22Rv1 (cell line): ENCODE measurements around the gene LCN9.

Experiments
- ZFX ChIP-seq: fragments of 450-650 bp; IDR thresholded peaks from 2 replicates; pipeline ENCODE4 v1.6.1; 2017; ENCODE audit warnings: antibody characterized with exemption, borderline replicate concordance
- TF ChIP-seq, protein P1 (sequence below): fragments of 450-650 bp; IDR thresholded peaks from 2 replicates; pipeline ENCODE4 v1.5.1; 2017; ENCODE audit warnings: mild to moderate bottlenecking

DNA sequence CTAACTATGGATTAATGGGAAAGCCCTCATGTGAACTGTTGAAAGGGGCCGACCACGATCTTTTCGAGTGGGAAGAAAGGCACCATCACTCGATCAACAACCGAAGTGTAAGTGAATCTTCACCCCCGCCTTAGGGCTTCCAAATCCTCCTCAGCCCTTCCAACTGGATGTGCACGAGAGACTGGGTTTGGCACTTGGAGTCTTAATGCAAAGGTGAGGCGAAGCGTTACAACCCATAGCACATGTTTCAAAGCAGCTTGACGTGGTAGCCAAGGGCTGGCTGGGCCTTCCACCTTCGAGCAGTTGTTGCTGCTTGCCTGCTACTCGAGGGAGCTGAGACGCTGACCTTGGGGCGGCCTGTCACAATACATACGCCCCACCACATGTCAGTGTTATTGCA, 5.7 kb upstream of the LCN9 start:
- TF ChIP-seq, protein P1, sequence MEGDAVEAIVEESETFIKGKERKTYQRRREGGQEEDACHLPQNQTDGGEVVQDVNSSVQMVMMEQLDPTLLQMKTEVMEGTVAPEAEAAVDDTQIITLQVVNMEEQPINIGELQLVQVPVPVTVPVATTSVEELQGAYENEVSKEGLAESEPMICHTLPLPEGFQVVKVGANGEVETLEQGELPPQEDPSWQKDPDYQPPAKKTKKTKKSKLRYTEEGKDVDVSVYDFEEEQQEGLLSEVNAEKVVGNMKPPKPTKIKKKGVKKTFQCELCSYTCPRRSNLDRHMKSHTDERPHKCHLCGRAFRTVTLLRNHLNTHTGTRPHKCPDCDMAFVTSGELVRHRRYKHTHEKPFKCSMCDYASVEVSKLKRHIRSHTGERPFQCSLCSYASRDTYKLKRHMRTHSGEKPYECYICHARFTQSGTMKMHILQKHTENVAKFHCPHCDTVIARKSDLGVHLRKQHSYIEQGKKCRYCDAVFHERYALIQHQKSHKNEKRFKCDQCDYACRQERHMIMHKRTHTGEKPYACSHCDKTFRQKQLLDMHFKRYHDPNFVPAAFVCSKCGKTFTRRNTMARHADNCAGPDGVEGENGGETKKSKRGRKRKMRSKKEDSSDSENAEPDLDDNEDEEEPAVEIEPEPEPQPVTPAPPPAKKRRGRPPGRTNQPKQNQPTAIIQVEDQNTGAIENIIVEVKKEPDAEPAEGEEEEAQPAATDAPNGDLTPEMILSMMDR: no peak
- TF ChIP-seq ZFX: no peak
